GM21737 (cell line): ENCODE results near the gene FAM53A.

Source experiments
- ATAC-seq: cut with Tn5 transposase; IDR thresholded peaks from one replicate; pipeline ENCODE4 v1.9.1; 2021; ENCODE audit warnings: mild to moderate bottlenecking, moderate library complexity; ENCODE audit not compliant: unreplicated experiment

The FAM53A gene

GRCh38 chr4:1595789-1596325 lies 88.3 kb downstream of the FAM53A start:
- ATAC-seq = no peak

GRCh38 chr4:1594871-1595788 lies 89.0 kb downstream of the FAM53A start:
- ATAC-seq = no peak

GRCh38 chr4:1593881-1594345 lies 90.2 kb downstream of the FAM53A start:
- ATAC-seq = no peak

GRCh38 chr4:1593458-1593857 lies 90.7 kb downstream of the FAM53A start:
- ATAC-seq = no peak

- ATAC-seq = no peak
Observed at GRCh38 chr4:1592709-1593417, 91.2 kb downstream of the FAM53A start.

- ATAC-seq = no peak
Observed at GRCh38 chr4:1592068-1592708, 91.9 kb downstream of the FAM53A start.

GRCh38 chr4:1591107-1591506 lies 93.0 kb downstream of the FAM53A start:
- no peak for ATAC-seq

GRCh38 chr4:1590244-1590643 lies 93.9 kb downstream of the FAM53A start:
- no peak for ATAC-seq
